ENCODE results near the gene ABCG1. TPM values are rescaled to one million over a fixed set of nuclear protein-coding genes. Genes with fewer than 3 reads are reported as not detected.

ABCG1 gene
- total and polyA plus RNA-seq, 2 donors (not counting 3 experiments of a cell fraction or from before 2014, with no cell fraction given) = 6.7 to 19.6 TPM

GRCh38 chr21:42183374-42184266 lies 35.3 kb upstream of the ABCG1 start:
- dilution Hi-C loops (cut with MboI; ENCODE audit: extremely low pct_ligation_motif_present, low sequenced_read_pairs) (no loop called here), intact Hi-C loops (cut with micrococcal nuclease) (no loop called here)
- no peaks in the 10 kb centered on the region for H4K20me1 ChIP-seq (replicated peaks; ENCODE audit: control insufficient read depth, extremely low read depth, insufficient read depth, low read length)
- peaks cover 2 to 7% of the 10 kb centered on the region in 2 experiments for H3K27me3 ChIP-seq (ENCODE audit: control insufficient read depth in 2 of 2, insufficient read depth in 2 of 2, low read length in 2 of 2)
- H3K4me2 ChIP-seq (ENCODE audit: insufficient read depth, low read length) = no peak overlapping the region
- no peaks in the 10 kb centered on the region for H3K9me3 ChIP-seq (replicated peaks; ENCODE audit: control insufficient read depth, insufficient read depth, low read length)
- DNase-seq (ENCODE audit: low read depth, low spot score) = no peak
- H3K4me1 ChIP-seq (ENCODE audit: control insufficient read depth, extremely low read depth, insufficient read depth, low read length) = no peaks in the 10 kb centered on the region
- ChIA-PET CTCF (no interaction called here), POLR2A (no interaction called here)
- H3K79me2 ChIP-seq (ENCODE audit: control insufficient read depth, insufficient read depth, low read length) = no peaks in the 10 kb centered on the region
- H3K4me3 ChIP-seq (replicated peaks in 1 of 3; ENCODE audit: insufficient read depth in 1 of 3, low read depth in 1 of 3, low read length in 3 of 3) = no peak overlapping the region
- no peak overlapping the region for H3K27ac ChIP-seq (ENCODE audit: insufficient read depth, low read depth, low read length)
- H3K9me1 ChIP-seq (replicated peaks; ENCODE audit: control insufficient read depth, extremely low read depth, insufficient read depth, low read length) = no peaks in the 10 kb centered on the region
- no peaks in the 10 kb centered on the region for H3K36me3 ChIP-seq (ENCODE audit: control insufficient read depth in 2 of 2, extremely low read depth in 1 of 2, insufficient read depth in 2 of 2, low read length in 2 of 2)
- TF ChIP-seq EZH2 (IDR thresholded peaks at IDR 0.05; ENCODE audit: borderline replicate concordance, low read depth, low read length, severe bottlenecking) (no peak), GATA2 (IDR thresholded peaks at IDR 0.05; ENCODE audit: insufficient read depth, insufficient read length, low read depth, low read length) (no peak), CTCF (IDR thresholded peaks at IDR 0.05; ENCODE audit: extremely low read depth in 1 of 2, insufficient read depth in 1 of 2, low read depth in 1 of 2, low read length in 2 of 2) (no peak), FOS (IDR thresholded peaks at IDR 0.05; ENCODE audit: borderline replicate concordance, insufficient read depth, low read length) (no peak), MYC (IDR thresholded peaks at IDR 0.05; ENCODE audit: low read depth, low read length) (no peak), POLR2A (IDR thresholded peaks at IDR 0.05; ENCODE audit: low read depth, low read length) (no peak), JUN (IDR thresholded peaks at IDR 0.05; ENCODE audit: borderline replicate concordance, insufficient read depth, insufficient read length, low read depth) (no peak), POLR2AphosphoS5 (IDR thresholded peaks at IDR 0.05; ENCODE audit: insufficient read depth, low read depth, low read length) (no peak)
- TF ChIP-seq, protein P1, sequence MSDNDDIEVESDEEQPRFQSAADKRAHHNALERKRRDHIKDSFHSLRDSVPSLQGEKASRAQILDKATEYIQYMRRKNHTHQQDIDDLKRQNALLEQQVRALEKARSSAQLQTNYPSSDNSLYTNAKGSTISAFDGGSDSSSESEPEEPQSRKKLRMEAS (IDR thresholded peaks at IDR 0.05; ENCODE audit: insufficient read depth, insufficient read length) = no peak
- no peak overlapping the region for H3K9ac ChIP-seq (replicated peaks; ENCODE audit: extremely low read depth, insufficient read depth, low read length)
- no peak for FAIRE-seq
- no peak overlapping the region for H2AFZ ChIP-seq (ENCODE audit: low read depth, low read length)
- BruUV-seq (replicated peaks) = no TSS peak

Data from endothelial cell of umbilical vein (primary cell).